GM12865 (cell line): ENCODE data around the gene TRABD.

Experiments used
- DNase-seq: peaks from one replicate; pipeline ENCODE4 v3.0.0; 2010; ENCODE audit warnings: low read depth
- H3K4me3 ChIP-seq: 2 replicates; pipeline ENCODE4 v1.5.1; 2011; ENCODE audit warnings: mild to moderate bottlenecking, low read depth, low read length, control low read depth
- CTCF ChIP-seq: IDR thresholded peaks from 2 replicates; pipeline ENCODE4 v1.5.1; 2011; ENCODE audit warnings: low read length, control low read depth, low read depth, inconsistent platforms; ENCODE audit not compliant: insufficient read depth; ENCODE audit errors: missing control alignments

The TRABD gene

GRCh38 chr22:50217543-50218152 is 31.9 kb downstream of the TRABD start:
- DNase-seq = no peak
- H3K4me3 ChIP-seq = no peak overlapping the region
- TF ChIP-seq CTCF = no peak

DNA sequence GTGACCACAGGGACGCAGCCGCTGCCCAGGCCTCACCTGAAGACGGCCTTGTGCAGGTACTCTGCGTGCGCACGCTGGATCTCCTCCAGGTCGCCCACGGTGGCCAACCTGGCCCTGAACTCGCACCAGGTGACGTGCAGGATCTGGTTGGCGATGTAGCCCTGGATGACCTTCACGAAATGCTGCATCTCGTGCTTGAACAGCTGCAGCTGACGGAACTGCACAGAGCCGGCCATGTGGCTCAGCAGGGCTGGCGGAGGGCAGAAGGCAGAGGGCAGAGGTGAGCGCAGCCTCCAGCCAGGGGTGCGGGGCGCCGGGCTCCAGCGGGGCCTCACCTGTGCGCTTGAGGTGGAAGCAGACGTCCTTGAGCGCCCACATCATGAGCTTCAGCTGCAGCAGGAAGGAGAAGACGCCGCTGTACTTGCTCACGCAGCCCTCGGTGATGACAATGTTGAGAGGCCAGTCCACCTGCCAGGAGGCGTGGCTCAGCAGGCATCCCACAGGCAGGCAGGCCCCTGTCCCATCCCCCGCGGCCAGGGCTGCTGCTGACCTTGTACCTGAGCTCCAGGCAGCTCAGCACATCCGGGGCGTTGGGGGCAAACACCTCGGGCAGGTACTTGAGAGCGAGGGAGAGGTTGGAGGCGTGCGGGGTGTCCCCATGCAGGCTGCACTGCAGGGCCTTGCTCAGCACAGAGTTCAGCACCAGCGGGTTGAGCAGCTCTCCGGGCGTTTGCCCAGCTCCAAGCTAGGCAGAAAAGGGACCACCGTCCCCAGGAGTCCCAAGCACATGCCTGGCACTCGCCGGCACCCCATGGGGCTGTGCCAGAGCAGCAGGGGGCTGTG is 32.7 kb downstream of the TRABD start:
- no peak for TF ChIP-seq CTCF

GRCh38 chr22:50218996-50219727 is 33.4 kb downstream of the TRABD start:
- no peak for TF ChIP-seq CTCF
- no peak for DNase-seq

More for the DNA sequence above, 32.7 kb downstream of the TRABD start:
- no peak overlapping the region for H3K4me3 ChIP-seq
- no peak for DNase-seq

GRCh38 chr22:50219800-50220602 is 34.3 kb downstream of the TRABD start:
- TF ChIP-seq CTCF = no peak
- no peak overlapping the region for H3K4me3 ChIP-seq
- DNase-seq = no peak

More at GRCh38 chr22:50218996-50219727, 33.4 kb downstream of the TRABD start:
- H3K4me3 ChIP-seq = no peak overlapping the region

GRCh38 chr22:50220603-50221409 is 35.1 kb downstream of the TRABD start:
- H3K4me3 ChIP-seq = no peak overlapping the region
- no peak for TF ChIP-seq CTCF
- no peak for DNase-seq
